Left colon (tissue), 2 donors: ENCODE data around the gene RPS17. TPM values are rescaled to one million over a fixed set of nuclear protein-coding genes. Genes with fewer than 3 reads are reported as not detected.
"Not testable (repeated sequence)": the region's sequence is repeated elsewhere in the genome, so short reads cannot be mapped to it uniquely, and the experiment has no call there.

Experiments used
- ATAC-seq: fragments of 200-7000 bp; cut with Tn5 transposase; one replicate; pipeline ENCODE4 v1.9.1; 2020; ENCODE audit warnings: mild to moderate bottlenecking, moderate library complexity
- DNase-seq, 2 donors: peaks; one replicate each; pipeline ENCODE4 v3.0.0-alpha.2; 2020
- intact Hi-C, 2 donors: fragments of 100-400 bp; cut with DNase I in 1 of 2; cut with micrococcal nuclease in 1 of 2; formaldehyde crosslinking; loops; one replicate each; pipeline versions ENCODE4 v1.11.2 to v1.14.0; 2022; cut with DNase I, micrococcal nuclease
- total RNA-seq, 2 donors: library from RNA; stranded (reverse); fragmentation: NEBNext Ultra II Directional; extraction: Animal tissue kit (Norgen Biotek cat#: 25700); gene quantifications; one replicate each; pipeline ENCODE4 v1.2.1, GENCODE V29; 2021
- donor health status: DM: no; HTN: no; CAD: no.
- donor health status: DM: yes; HTN: yes; CAD: no.

Gene RPS17
- total RNA-seq, 2 donors from 2014 or later: 950 to 981 TPM

GRCh38 chr15:82551646-82552247 is 11.5 kb upstream of the RPS17 start:
- no peak for ATAC-seq

GRCh38 chr15:82549199-82549665 is 9.0 kb upstream of the RPS17 start:
- no peak for ATAC-seq
- intact Hi-C loops: loop anchor here in 1 of 2 donors (10.0 kb wide), 1 partner anchor 206 kb away; no protein-coding TSS in a partner anchor
- DNase-seq: no peak

More at GRCh38 chr15:82551646-82552247, 11.5 kb upstream of the RPS17 start:
- intact Hi-C loops: no loop called here
- no peak for DNase-seq

GRCh38 chr15:82548700-82549099 is 8.4 kb upstream of the RPS17 start:
- intact Hi-C loops: loop anchor here in 1 of 2 donors (10.0 kb wide), 1 partner anchor 206 kb away; no protein-coding TSS in a partner anchor
- DNase-seq (no peak), ATAC-seq (no peak)

GRCh38 chr15:82545478-82545877 is 5.2 kb upstream of the RPS17 start:
- DNase-seq: no peak
- intact Hi-C loops: loop anchor here in 1 of 2 donors (10.0 kb wide), 1 partner anchor 209 kb away; no protein-coding TSS in a partner anchor
- ATAC-seq: no peak

GRCh38 chr15:82545002-82545401 is 4.7 kb upstream of the RPS17 start:
- DNase-seq (no peak), ATAC-seq (no peak)
- intact Hi-C loops: loop anchor here in 1 of 2 donors (10.0 kb wide), 1 partner anchor 210 kb away; no protein-coding TSS in a partner anchor

- intact Hi-C loops: loop anchor here in 1 of 2 donors (10.0 kb wide), 1 partner anchor 210 kb away; no protein-coding TSS in a partner anchor
- ATAC-seq: no peak
- DNase-seq: no peak
Observed at GRCh38 chr15:82544431-82544830, 4.2 kb upstream of the RPS17 start.

GRCh38 chr15:82543160-82543559 is 2.9 kb upstream of the RPS17 start:
- DNase-seq: no peak
- intact Hi-C loops: loop anchor here in 1 of 2 donors (10.0 kb wide), 1 partner anchor 212 kb away; no protein-coding TSS in a partner anchor
- ATAC-seq: no peak

GRCh38 chr15:82540984-82541431 is 751 bp upstream of the RPS17 start:
- peak; percentile 25 for ATAC-seq
- intact Hi-C loops: loop anchor here in 1 of 2 donors (10.0 kb wide), 1 partner anchor 214 kb away; no protein-coding TSS in a partner anchor
- DNase-seq: peak in 1 of 2 donors; percentile 37

GRCh38 chr15:82539691-82540054 is 584 bp downstream of the RPS17 start:
- DNase-seq: no peak
- intact Hi-C loops: loop anchor here in 1 of 2 donors (10.0 kb wide), 2 partner anchors 215 to 475 kb away; partner anchors contain the start of gene C15orf40
- peak; percentile 35 for ATAC-seq

GRCh38 chr15:82538961-82539690 is 1.1 kb downstream of the RPS17 start:
- no peak for ATAC-seq
- DNase-seq: no peak
- intact Hi-C loops: loop anchor here in 1 of 2 donors (10.0 kb wide), 1 partner anchor 476 kb away; the partner anchor contains the start of gene C15orf40

- DNase-seq: no peak
- no peak for ATAC-seq
- intact Hi-C loops: loop anchor here in 1 of 2 donors (10.0 kb wide), 1 partner anchor 477 kb away; the partner anchor contains the start of gene C15orf40
Observed at GRCh38 chr15:82537351-82537908, 2.8 kb downstream of the RPS17 start.

GRCh38 chr15:82536409-82537350 is 3.6 kb downstream of the RPS17 start:
- DNase-seq: no peak
- intact Hi-C loops: loop anchor here in 1 of 2 donors (10.0 kb wide), 1 partner anchor 478 kb away; the partner anchor contains the start of gene C15orf40
- ATAC-seq: no peak

GRCh38 chr15:82535566-82536408 is 4.5 kb downstream of the RPS17 start:
- no peak for ATAC-seq
- no peak for DNase-seq
- intact Hi-C loops: loop anchor here in 1 of 2 donors (10.0 kb wide), 1 partner anchor 479 kb away; the partner anchor contains the start of gene C15orf40

- ATAC-seq, DNase-seq: not testable (repeated sequence)
- intact Hi-C loops: loop anchor here in 1 of 2 donors (10.0 kb wide), 1 partner anchor 480 kb away; the partner anchor contains the start of gene C15orf40
Observed at GRCh38 chr15:82535151-82535550, 5.1 kb downstream of the RPS17 start.

GRCh38 chr15:82534457-82534861 is 5.8 kb downstream of the RPS17 start:
- intact Hi-C loops: loop anchor here in 1 of 2 donors (10.0 kb wide), 1 partner anchor 480 kb away; the partner anchor contains the start of gene C15orf40
- not testable (repeated sequence) for ATAC-seq, DNase-seq

- intact Hi-C loops: loop anchor here in 1 of 2 donors (10.0 kb wide), 1 partner anchor 481 kb away; the partner anchor contains the start of gene C15orf40
- DNase-seq (no peak), ATAC-seq (no peak)
Observed at GRCh38 chr15:82533801-82534200, 6.5 kb downstream of the RPS17 start.
